Stimulated activated CD8-positive, alpha-beta memory T cell treated with anti-CD3 and anti-CD28 coated beads, Interleukin-4, amount 100 ng/mL, for 24 hours (primary cell): Measurements from ENCODE around the gene ERVV-1.
"Not testable (repeated sequence)": the region's sequence is repeated elsewhere in the genome, so short reads cannot be mapped to it uniquely, and the experiment has no call there.

Source experiments
- DNase-seq: peaks from one replicate; pipeline ENCODE4 v3.0.0-alpha.2; 2020; ENCODE audit warnings: low read depth

The ERVV-1 gene

GRCh38 chr19:53028306-53028705 lies 14.6 kb downstream of the ERVV-1 start:
- DNase-seq = not testable (repeated sequence)

- DNase-seq = no peak
These were observed 20.3 kb downstream of the ERVV-1 start for GRCh38 chr19:53034054-53034453.

GRCh38 chr19:53034948-53035675 lies 21.4 kb downstream of the ERVV-1 start:
- no peak for DNase-seq

GRCh38 chr19:53037101-53038097 lies 23.7 kb downstream of the ERVV-1 start:
- DNase-seq = no peak

- DNase-seq = no peak
These were observed 27.6 kb downstream of the ERVV-1 start for GRCh38 chr19:53041366-53041765.

GRCh38 chr19:53045536-53045935 lies 31.8 kb downstream of the ERVV-1 start:
- DNase-seq = no peak

- DNase-seq = no peak
These were observed 33.7 kb downstream of the ERVV-1 start for GRCh38 chr19:53047379-53047778.

GRCh38 chr19:53055117-53055516 lies 41.4 kb downstream of the ERVV-1 start:
- DNase-seq = no peak

GRCh38 chr19:53057904-53058580 lies 44.3 kb downstream of the ERVV-1 start:
- DNase-seq = no peak
